Erythroblast (primary cell): ENCODE results near the gene RALGPS2.

Experiments
- GATA1 ChIP-seq: IDR thresholded peaks from 2 replicates; pipeline ENCODE4 v1.6.1; 2011; ENCODE audit warnings: low read depth, mild to moderate bottlenecking, control low read depth, low read length, moderate library complexity
- POLR2A ChIP-seq: IDR thresholded peaks from 2 replicates; pipeline ENCODE4 v1.6.1; 2011; ENCODE audit warnings: mild to moderate bottlenecking, low read length

- TF ChIP-seq POLR2A (no peak), GATA1 (no peak)
These were observed 152.9 kb downstream of the RALGPS2 start for GRCh38 chr1:178877896-178878295.
